Measurements from ENCODE around the gene UBR2. TPM values are rescaled to one million over a fixed set of nuclear protein-coding genes. Genes with fewer than 3 reads are reported as not detected.
A peak's percentile ranks its signal among the peaks of the same experiment; 100 is the strongest.
"Not testable (repeated sequence)": the region's sequence is repeated elsewhere in the genome, so short reads cannot be mapped to it uniquely, and the experiment has no call there.

The UBR2 gene
- total RNA-seq, 1 experiment from 2014 or later = 17.9 TPM

GRCh38 chr6:42576538-42576937 is 12.7 kb downstream of the UBR2 start:
- in situ Hi-C loops (cut with HindIII; ENCODE audit: low pct_unique_long_range_greater_than_20kb, low sequenced_read_pairs); DNase-seq (ENCODE audit: low read depth, low spot score): not testable (repeated sequence)

DNA sequence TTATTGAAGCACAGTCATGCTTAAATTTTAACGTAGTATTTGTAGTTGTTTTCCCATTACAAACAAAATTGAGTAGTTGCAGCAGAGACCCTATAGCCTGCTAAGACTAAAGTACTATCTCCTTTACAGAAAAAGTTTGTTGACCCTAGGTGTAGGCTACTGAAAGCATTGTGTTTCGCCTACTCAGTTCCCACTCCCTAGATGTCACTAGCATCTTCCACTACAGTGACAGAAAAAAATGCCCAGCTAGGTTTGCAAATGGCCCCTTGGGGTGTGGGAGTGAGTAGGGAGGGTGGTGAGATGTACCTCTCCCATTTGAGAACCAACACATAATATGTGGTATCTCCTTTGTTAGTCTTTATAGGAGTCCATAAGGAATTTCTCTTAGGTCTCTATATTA is 34.5 kb downstream of the UBR2 start:
- in situ Hi-C loops (cut with HindIII; ENCODE audit: low pct_unique_long_range_greater_than_20kb, low sequenced_read_pairs) = no loop called here
- no peak for DNase-seq (ENCODE audit: low read depth, low spot score)

DNA sequence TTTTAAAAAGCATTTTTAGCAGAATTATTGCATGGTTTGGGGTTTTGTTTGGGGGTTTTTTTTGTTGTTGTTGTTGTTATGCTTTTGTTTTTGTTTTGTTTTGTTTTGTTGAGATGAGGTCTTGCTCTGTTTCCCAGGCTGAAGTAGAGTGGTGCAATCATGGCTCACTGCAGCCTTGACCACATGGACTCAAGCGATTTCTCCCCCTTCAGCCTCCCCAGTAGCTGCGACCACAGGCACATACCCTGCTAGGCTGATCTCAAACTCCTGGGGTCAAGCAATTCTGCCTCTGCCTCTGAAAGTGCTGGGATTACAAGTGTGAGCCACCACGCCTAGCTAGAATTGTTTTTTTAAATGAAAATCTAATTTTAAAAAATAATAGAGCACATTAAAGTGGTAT is 35.7 kb downstream of the UBR2 start:
- DNase-seq (ENCODE audit: low read depth, low spot score) = no peak
- in situ Hi-C loops (cut with HindIII; ENCODE audit: low pct_unique_long_range_greater_than_20kb, low sequenced_read_pairs) = no loop called here

DNA sequence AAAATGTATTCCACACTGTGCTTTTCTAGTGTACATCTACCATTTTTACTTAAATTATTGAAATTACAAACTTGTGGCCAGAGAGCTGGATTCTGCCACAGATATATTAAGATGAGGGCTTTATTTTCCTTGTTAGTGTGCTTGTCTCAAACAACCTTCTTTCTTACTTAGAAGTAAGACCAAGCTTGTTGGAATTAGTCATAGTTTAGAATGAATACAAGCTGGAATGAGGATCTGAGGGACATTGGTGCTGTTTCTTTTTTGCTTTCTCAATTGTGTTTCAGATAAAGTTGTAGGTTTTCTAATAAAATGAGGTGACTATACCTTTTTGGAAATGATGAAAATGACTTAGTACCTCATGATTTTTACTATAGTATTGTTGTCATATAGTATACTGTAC is 40.3 kb downstream of the UBR2 start:
- no peak for DNase-seq (ENCODE audit: low read depth, low spot score)
- in situ Hi-C loops (cut with HindIII; ENCODE audit: low pct_unique_long_range_greater_than_20kb, low sequenced_read_pairs) = no loop called here

- DNase-seq (ENCODE audit: low read depth, low spot score); in situ Hi-C loops (cut with HindIII; ENCODE audit: low pct_unique_long_range_greater_than_20kb, low sequenced_read_pairs): not testable (repeated sequence)
Measured at GRCh38 chr6:42604699-42605098, 40.9 kb downstream of the UBR2 start.

GRCh38 chr6:42610416-42610815 is 46.6 kb downstream of the UBR2 start:
- in situ Hi-C loops (cut with HindIII; ENCODE audit: low pct_unique_long_range_greater_than_20kb, low sequenced_read_pairs) = no loop called here
- DNase-seq (ENCODE audit: low read depth, low spot score) = no peak

GRCh38 chr6:42615518-42615917 is 51.7 kb downstream of the UBR2 start:
- in situ Hi-C loops (cut with HindIII; ENCODE audit: low pct_unique_long_range_greater_than_20kb, low sequenced_read_pairs) = no loop called here
- DNase-seq (ENCODE audit: low read depth, low spot score) = no peak

GRCh38 chr6:42616716-42617115 is 52.9 kb downstream of the UBR2 start:
- in situ Hi-C loops (cut with HindIII; ENCODE audit: low pct_unique_long_range_greater_than_20kb, low sequenced_read_pairs) = no loop called here
- no peak for DNase-seq (ENCODE audit: low read depth, low spot score)

- DNase-seq (ENCODE audit: low read depth, low spot score) = no peak
- in situ Hi-C loops (cut with HindIII; ENCODE audit: low pct_unique_long_range_greater_than_20kb, low sequenced_read_pairs) = no loop called here
Measured at GRCh38 chr6:42618105-42618504, 54.3 kb downstream of the UBR2 start.

- DNase-seq (ENCODE audit: low read depth, low spot score) = no peak
- in situ Hi-C loops (cut with HindIII; ENCODE audit: low pct_unique_long_range_greater_than_20kb, low sequenced_read_pairs) = no loop called here
Measured at GRCh38 chr6:42618686-42619085, 54.9 kb downstream of the UBR2 start.

GRCh38 chr6:42619963-42620362 is 56.1 kb downstream of the UBR2 start:
- DNase-seq (ENCODE audit: low read depth, low spot score) = no peak
- in situ Hi-C loops (cut with HindIII; ENCODE audit: low pct_unique_long_range_greater_than_20kb, low sequenced_read_pairs) = no loop called here

DNA sequence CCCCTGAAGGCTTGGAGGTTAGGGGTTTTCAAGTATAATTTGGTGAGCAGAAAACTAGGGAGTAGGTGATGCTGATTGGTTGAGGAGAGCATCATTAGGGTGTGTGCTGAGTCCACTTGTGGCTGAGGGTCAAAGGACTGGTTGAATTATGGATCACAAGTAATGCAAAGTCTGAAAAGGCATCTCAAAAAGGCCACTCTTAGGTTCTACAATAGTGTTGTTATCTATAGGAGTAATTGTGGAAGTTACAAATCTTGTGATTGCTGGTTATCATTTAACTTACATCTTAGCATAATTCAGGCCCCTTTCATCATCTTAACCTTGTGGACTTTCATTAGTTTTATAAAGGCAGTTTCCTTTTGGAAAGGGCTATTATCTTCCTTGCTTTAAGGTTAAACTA is 60.8 kb downstream of the UBR2 start:
- in situ Hi-C loops (cut with HindIII; ENCODE audit: low pct_unique_long_range_greater_than_20kb, low sequenced_read_pairs) = no loop called here
- peak; percentile 17 for DNase-seq (ENCODE audit: low read depth, low spot score)

DNA sequence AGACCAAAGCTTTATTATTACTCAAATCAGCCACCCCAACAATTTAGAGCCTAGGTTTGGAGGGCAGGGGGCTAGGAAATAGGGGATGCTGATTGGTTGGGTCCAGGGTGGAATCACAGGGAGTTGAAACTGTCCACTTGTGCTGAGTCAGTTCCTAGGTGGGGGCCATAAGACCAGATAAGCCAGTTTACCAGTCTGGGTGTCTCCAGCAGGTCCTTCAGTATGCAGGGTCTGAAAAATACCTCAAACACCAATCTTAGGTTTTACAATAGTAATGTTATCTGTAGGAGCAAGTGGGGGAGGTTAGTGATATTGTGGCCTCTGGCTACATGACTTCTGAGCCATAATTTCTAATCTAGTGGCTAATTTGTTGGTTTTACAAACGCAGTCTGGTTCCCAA is 63.2 kb downstream of the UBR2 start:
- in situ Hi-C loops (cut with HindIII; ENCODE audit: low pct_unique_long_range_greater_than_20kb, low sequenced_read_pairs) = no loop called here
- no peak for DNase-seq (ENCODE audit: low read depth, low spot score)

DNA sequence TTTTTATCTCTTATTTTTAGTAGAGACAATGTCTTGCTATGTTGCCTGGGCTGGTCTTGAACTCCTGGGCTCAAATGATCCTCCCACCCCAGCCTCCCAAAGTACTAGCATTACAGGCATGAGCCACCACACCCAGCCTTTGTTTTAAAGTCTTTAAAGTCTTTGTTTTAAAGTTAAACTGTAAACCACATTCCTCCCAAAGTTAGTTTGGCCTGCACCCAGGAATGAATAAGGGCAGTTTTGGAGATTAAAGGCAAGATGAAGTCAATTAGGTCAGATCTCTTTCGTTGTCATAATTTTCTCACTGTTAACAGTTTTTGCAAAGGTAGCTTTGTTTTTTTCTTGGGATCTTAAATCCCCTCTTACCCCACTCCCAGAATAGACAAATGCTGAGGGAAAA is 63.8 kb downstream of the UBR2 start:
- DNase-seq (ENCODE audit: low read depth, low spot score) = no peak

DNA sequence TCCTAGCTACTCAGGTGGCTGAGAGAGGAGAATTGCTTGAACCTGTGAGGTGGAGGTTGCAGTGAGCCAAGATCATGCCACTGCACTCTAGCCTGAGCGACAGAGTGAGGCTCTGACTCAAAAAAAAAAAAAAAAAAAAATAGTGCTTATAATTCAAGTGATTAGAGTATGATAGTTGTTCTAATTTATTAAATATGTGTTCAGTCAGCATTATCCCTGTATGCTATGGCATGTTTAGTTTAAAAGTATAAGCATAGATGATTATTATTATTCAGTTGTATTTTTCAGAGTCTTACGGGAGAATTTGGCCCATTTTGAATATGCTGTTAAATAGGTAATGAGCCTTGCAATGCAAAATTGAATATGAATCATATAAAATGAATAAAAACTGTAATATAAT is 64.8 kb downstream of the UBR2 start:
- in situ Hi-C loops (cut with HindIII; ENCODE audit: low pct_unique_long_range_greater_than_20kb, low sequenced_read_pairs) = no loop called here
- no peak for DNase-seq (ENCODE audit: low read depth, low spot score)

More for the DNA sequence above, 63.8 kb downstream of the UBR2 start:
- in situ Hi-C loops (cut with HindIII; ENCODE audit: low pct_unique_long_range_greater_than_20kb, low sequenced_read_pairs) = no loop called here

DNA sequence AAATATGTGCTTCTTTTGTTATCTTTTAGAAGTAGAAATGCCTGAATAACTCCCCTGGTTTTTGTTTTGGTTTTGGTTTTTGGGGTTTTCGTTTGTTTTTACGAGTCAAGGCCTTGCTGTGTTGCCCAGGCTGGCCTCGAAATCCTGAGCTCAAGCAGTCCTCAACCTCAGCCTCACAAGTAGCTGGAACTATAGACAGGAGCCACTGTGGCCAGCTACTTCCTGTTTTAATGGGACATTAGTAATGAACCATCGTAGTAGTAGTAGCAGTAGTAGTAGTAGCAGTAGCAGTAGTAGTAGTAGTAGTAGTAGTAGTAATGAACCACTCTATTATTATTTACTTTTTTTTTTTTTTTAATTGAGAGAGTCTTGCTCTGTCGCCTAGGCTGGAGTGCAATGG is 66.0 kb downstream of the UBR2 start:
- DNase-seq (ENCODE audit: low read depth, low spot score) = no peak
- in situ Hi-C loops (cut with HindIII; ENCODE audit: low pct_unique_long_range_greater_than_20kb, low sequenced_read_pairs) = no loop called here

GRCh38 chr6:42637681-42638080 is 73.9 kb downstream of the UBR2 start:
- DNase-seq (ENCODE audit: low read depth, low spot score) = no peak
- in situ Hi-C loops (cut with HindIII; ENCODE audit: low pct_unique_long_range_greater_than_20kb, low sequenced_read_pairs) = no loop called here

DNA sequence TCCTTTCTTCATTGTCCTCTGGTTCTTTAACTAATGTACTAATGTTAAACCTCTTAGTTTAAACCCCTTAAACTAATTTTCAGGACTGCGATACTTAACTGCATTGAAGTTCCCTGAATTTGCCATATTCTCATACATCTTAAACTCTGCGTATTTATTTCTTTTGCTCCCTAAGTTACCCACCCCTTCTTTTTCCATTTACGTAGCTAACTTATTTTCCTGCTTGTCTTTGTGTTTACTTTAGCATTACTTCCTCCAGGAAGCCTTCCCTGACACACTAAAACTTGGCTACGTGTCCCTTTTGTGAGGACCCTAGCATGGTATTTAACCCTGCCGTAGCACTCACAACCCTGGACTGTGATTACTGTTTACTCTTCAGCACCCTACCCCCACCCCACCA is 79.0 kb downstream of the UBR2 start:
- DNase-seq (ENCODE audit: low read depth, low spot score) = no peak
- in situ Hi-C loops (cut with HindIII; ENCODE audit: low pct_unique_long_range_greater_than_20kb, low sequenced_read_pairs) = no loop called here

DNA sequence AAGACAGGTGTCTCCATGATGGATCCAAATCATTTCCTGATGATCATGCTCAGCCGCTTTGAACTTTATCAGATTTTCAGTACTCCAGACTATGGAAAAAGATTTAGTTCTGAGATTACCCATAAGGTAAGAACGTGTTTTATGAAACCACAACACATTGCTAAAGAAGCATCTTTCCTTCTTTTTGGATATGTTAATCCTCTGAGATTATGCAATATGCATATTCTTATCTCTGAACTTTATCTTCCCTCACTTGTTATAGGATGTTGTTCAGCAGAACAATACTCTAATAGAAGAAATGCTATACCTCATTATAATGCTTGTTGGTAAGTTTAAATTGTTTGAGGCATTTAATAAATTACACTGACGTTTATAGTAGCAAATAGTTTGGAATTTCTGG is 80.4 kb downstream of the UBR2 start:
- no peak for DNase-seq (ENCODE audit: low read depth, low spot score)
- in situ Hi-C loops (cut with HindIII; ENCODE audit: low pct_unique_long_range_greater_than_20kb, low sequenced_read_pairs) = no loop called here

DNA sequence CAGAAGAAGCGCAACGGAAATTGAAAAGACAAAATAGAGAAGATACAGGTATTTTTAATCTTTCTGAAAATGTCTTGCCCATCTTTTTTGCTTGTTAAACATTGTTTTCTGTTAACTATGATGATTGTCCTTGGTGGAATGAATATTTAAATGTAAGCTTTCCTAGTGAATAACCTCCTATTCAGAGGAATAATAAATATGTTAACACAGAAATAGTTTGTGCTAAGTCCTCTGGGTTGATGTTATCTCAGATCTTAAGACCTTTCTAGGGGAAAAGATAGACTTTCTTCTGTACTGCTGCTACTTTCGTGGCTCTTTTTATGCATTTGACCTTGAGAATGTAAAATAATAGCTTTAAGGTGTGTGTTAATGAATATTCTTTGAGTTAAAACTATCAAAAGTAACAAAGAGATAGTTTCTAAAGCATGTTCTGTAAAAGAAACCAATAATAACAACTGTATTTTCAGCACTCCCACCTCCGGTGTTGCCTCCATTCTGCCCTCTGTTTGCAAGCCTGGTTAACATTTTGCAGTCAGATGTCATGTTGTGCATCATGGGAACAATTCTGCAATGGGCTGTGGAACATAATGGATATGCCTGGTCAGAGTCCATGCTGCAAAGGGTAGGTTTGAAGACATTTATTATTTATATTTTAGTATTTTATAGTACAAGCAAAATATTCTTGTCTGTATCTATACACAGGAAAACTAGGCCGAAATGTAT is 88.4 kb downstream of the UBR2 start:
- in situ Hi-C loops (cut with HindIII; ENCODE audit: low pct_unique_long_range_greater_than_20kb, low sequenced_read_pairs) = no loop called here
- peak; percentile 3 for DNase-seq (ENCODE audit: low read depth, low spot score)
